Hematopoietic multipotent progenitor cell treated with erythropoietin and hydrocortisone succinate and interleukin-3 and kit ligand, for 4 days (in vitro differentiated cells): ENCODE results near the gene PTGES2.
"Not testable (repeated sequence)": the region's sequence is repeated elsewhere in the genome, so short reads cannot be mapped to it uniquely, and the experiment has no call there.

Source experiments
- DNase-seq: peaks from one replicate; pipeline ENCODE4 v3.0.0-alpha.2; 2015

PTGES2 gene

GRCh38 chr9:128136816-128137793, 9.6 kb upstream of the PTGES2 start:
- no peak for DNase-seq

GRCh38 chr9:128135561-128135960, 8.0 kb upstream of the PTGES2 start:
- DNase-seq: not testable (repeated sequence)

GRCh38 chr9:128132139-128132538, 4.6 kb upstream of the PTGES2 start:
- not testable (repeated sequence) for DNase-seq

GRCh38 chr9:128131346-128131745, 3.8 kb upstream of the PTGES2 start:
- DNase-seq: not testable (repeated sequence)

GRCh38 chr9:128130651-128131050, 3.1 kb upstream of the PTGES2 start:
- DNase-seq: not testable (repeated sequence)

GRCh38 chr9:128129976-128130590, 2.6 kb upstream of the PTGES2 start:
- DNase-seq: not testable (repeated sequence)

- no peak for DNase-seq
Measured at GRCh38 chr9:128128836-128129590, 1.5 kb upstream of the PTGES2 start.

GRCh38 chr9:128127990-128128835, 684 bp upstream of the PTGES2 start:
- DNase-seq: peak; percentile 96

GRCh38 chr9:128125580-128126354, 1.8 kb downstream of the PTGES2 start:
- no peak for DNase-seq

GRCh38 chr9:128124873-128125579, 2.5 kb downstream of the PTGES2 start:
- peak; percentile 80 for DNase-seq

GRCh38 chr9:128124451-128124850, 3.1 kb downstream of the PTGES2 start:
- no peak for DNase-seq

- no peak for DNase-seq
Measured at GRCh38 chr9:128123451-128124080, 4.0 kb downstream of the PTGES2 start.

- DNase-seq: no peak
Measured at GRCh38 chr9:128122809-128123175, 4.7 kb downstream of the PTGES2 start.

GRCh38 chr9:128121924-128122808, 5.4 kb downstream of the PTGES2 start:
- DNase-seq: no peak

GRCh38 chr9:128121466-128121810, 6.1 kb downstream of the PTGES2 start:
- no peak for DNase-seq

GRCh38 chr9:128120741-128121465, 6.6 kb downstream of the PTGES2 start:
- DNase-seq: no peak

- DNase-seq: no peak
Measured at GRCh38 chr9:128120061-128120740, 7.3 kb downstream of the PTGES2 start.
